DOHH2 (cell line): ENCODE data around the gene DSCAML1.

Experiments used
- CTCF ChIP-seq: fragments of 200-600 bp; sonication (generic); IDR thresholded peaks from one replicate; pipeline ENCODE4 v1.5.1; 2014; ENCODE audit warnings: antibody characterized with exemption, mild to moderate bottlenecking, low read depth, low read length; ENCODE audit not compliant: poor library complexity, severe bottlenecking
- EZH2phosphoT487 ChIP-seq: fragments of 200-600 bp; sonication (generic); IDR thresholded peaks from 2 replicates; pipeline ENCODE4 v1.6.1; 2017; ENCODE audit warnings: borderline replicate concordance, mild to moderate bottlenecking, antibody characterized with exemption, low read length, moderate library complexity, mixed read lengths

GRCh38 chr11:117610901-117611300 lies 186.1 kb downstream of the DSCAML1 start:
- TF ChIP-seq CTCF (no peak), EZH2phosphoT487 (no peak)
